Keratinocyte (primary cell): Measurements from ENCODE around the gene BMPER.

ENCODE experiments used
- CTCF ChIP-seq, 3 experiments: IDR thresholded peaks in 1 of 3; conservative IDR thresholded peaks in 1 of 3; optimal IDR thresholded peaks in 1 of 3; 2 replicates in 2 of 3; 3 replicates in 1 of 3; pipeline versions ENCODE3 to v1.5.1; 2011; ENCODE audit warnings: low read length in 3 of 3, mild to moderate bottlenecking in 3 of 3, moderate library complexity in 2 of 3, control low read depth in 1 of 3, inconsistent platforms in 1 of 3; ENCODE audit not compliant: insufficient read depth in 2 of 3; ENCODE audit errors: extremely low read depth in 1 of 3
- EZH2 ChIP-seq: IDR thresholded peaks from one replicate; pipeline ENCODE4 v1.6.1; 2012; ENCODE audit warnings: inconsistent platforms, mild to moderate bottlenecking, low read length, moderate library complexity

- TF ChIP-seq CTCF (optimal IDR thresholded peaks at IDR 0.05 in 1 of 3, IDR thresholded peaks at IDR 0.05 in 1 of 3, conservative IDR thresholded peaks at IDR 0.05 in 1 of 3; ENCODE audit: extremely low read depth in 1 of 3, insufficient read depth in 2 of 3, low read length in 3 of 3) (no peak), EZH2 (no peak)
These were observed 74.5 kb downstream of the BMPER start for GRCh38 chr7:33979807-33980355.
